ENCODE data around the gene EHMT1.
"Not testable (repeated sequence)": the region's sequence is repeated elsewhere in the genome, so short reads cannot be mapped to it uniquely, and the experiment has no call there.

EHMT1 gene

DNA sequence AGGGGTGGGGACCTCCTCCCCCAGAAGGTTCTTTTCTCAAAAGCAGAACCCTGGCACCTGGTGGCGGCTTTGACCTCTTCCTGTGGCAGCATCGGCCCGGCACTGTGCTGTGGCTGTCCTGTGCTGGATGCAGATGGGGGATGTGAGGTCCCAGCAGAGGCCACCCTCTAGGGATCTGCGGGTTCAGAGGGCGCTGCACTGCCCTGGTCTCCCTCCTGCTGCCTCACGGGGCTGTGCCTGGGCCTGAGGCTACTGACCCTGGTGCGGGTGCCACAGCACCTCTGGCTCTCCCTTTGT lies 182.2 kb downstream of the EHMT1 start:
- TF ChIP-seq, protein P1, sequence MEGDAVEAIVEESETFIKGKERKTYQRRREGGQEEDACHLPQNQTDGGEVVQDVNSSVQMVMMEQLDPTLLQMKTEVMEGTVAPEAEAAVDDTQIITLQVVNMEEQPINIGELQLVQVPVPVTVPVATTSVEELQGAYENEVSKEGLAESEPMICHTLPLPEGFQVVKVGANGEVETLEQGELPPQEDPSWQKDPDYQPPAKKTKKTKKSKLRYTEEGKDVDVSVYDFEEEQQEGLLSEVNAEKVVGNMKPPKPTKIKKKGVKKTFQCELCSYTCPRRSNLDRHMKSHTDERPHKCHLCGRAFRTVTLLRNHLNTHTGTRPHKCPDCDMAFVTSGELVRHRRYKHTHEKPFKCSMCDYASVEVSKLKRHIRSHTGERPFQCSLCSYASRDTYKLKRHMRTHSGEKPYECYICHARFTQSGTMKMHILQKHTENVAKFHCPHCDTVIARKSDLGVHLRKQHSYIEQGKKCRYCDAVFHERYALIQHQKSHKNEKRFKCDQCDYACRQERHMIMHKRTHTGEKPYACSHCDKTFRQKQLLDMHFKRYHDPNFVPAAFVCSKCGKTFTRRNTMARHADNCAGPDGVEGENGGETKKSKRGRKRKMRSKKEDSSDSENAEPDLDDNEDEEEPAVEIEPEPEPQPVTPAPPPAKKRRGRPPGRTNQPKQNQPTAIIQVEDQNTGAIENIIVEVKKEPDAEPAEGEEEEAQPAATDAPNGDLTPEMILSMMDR (IDR thresholded peaks at IDR 0.05; ENCODE audit: low read depth, low read length, missing control alignments) = no peak
- DNase-seq (ENCODE audit: extremely low read depth, low read depth) = no peak
- no peak overlapping the region for H3K4me3 ChIP-seq (replicated peaks; ENCODE audit: low read depth, low read length)

GRCh38 chr9:137802021-137802420 lies 183.2 kb downstream of the EHMT1 start:
- TF ChIP-seq, protein P1 (IDR thresholded peaks at IDR 0.05; ENCODE audit: low read depth, low read length, missing control alignments) = no peak
- no peak for DNase-seq (ENCODE audit: extremely low read depth, low read depth)
- no peak overlapping the region for H3K4me3 ChIP-seq (replicated peaks; ENCODE audit: low read depth, low read length)

GRCh38 chr9:137802521-137803243 lies 183.9 kb downstream of the EHMT1 start:
- TF ChIP-seq, protein P1 (IDR thresholded peaks at IDR 0.05; ENCODE audit: low read depth, low read length, missing control alignments) = no peak
- H3K4me3 ChIP-seq (replicated peaks; ENCODE audit: low read depth, low read length) = no peak overlapping the region
- DNase-seq (ENCODE audit: extremely low read depth, low read depth) = no peak

- H3K4me3 ChIP-seq (replicated peaks; ENCODE audit: low read depth, low read length) = no peak overlapping the region
- no peak for DNase-seq (ENCODE audit: extremely low read depth, low read depth)
- TF ChIP-seq, protein P1 (IDR thresholded peaks at IDR 0.05; ENCODE audit: low read depth, low read length, missing control alignments) = no peak
Measured at GRCh38 chr9:137804908-137805630, 186.3 kb downstream of the EHMT1 start.

DNA sequence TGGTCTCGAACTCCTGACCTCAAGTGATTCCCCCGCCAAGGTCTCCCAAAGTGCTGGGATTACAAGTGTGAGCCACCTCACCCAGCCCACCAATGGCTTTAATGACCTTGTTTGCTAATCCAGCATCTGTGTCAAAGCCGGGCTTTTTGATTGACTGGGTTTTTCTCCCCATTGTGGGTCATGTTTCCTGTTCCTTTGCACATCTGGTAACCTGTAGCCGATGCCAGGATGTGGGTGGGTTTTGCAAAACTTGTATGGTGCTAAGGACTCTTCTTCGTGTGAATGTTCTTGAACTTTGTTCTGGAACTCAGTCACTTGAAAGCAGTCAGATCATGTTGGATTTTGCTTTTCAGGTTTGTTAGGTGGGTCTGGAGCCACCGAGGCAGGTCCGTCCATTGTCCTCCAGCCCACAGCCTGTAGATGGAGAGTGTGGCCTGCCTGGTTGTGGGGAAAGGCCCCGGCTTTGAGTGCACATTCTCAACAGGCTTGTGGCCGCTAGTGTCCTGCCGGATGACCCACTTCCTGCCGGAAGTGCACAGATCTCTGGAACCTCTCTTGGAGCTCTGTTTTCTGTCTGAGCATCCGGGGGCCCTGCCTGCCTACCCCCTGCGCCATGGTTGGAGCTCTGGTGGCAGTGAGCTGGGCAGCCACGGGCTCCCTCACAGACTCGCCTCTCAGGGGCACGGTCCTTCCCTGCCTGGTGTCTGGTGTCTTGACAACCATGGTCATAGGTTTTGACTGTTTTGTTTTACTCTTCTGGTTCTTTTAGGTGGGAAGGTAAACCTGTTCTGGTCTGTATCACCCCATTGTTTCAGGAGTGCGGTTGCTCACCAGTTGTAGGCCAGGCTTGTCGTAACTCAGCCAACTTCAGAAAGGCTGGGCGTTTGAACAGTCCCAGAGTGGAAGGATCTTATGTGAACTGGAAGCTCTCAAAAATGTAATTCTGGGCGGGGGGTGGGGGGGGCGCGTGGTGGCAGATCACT lies 189.2 kb downstream of the EHMT1 start:
- H3K4me3 ChIP-seq (replicated peaks; ENCODE audit: low read depth, low read length) = no peak overlapping the region
- TF ChIP-seq, protein P1 (IDR thresholded peaks at IDR 0.05; ENCODE audit: low read depth, low read length, missing control alignments) = no peak
- no peak for DNase-seq (ENCODE audit: extremely low read depth, low read depth)

GRCh38 chr9:137809040-137809576 lies 190.3 kb downstream of the EHMT1 start:
- TF ChIP-seq, protein P1 (IDR thresholded peaks at IDR 0.05; ENCODE audit: low read depth, low read length, missing control alignments) = no peak
- H3K4me3 ChIP-seq (replicated peaks; ENCODE audit: low read depth, low read length) = no peak overlapping the region
- no peak for DNase-seq (ENCODE audit: extremely low read depth, low read depth)

DNA sequence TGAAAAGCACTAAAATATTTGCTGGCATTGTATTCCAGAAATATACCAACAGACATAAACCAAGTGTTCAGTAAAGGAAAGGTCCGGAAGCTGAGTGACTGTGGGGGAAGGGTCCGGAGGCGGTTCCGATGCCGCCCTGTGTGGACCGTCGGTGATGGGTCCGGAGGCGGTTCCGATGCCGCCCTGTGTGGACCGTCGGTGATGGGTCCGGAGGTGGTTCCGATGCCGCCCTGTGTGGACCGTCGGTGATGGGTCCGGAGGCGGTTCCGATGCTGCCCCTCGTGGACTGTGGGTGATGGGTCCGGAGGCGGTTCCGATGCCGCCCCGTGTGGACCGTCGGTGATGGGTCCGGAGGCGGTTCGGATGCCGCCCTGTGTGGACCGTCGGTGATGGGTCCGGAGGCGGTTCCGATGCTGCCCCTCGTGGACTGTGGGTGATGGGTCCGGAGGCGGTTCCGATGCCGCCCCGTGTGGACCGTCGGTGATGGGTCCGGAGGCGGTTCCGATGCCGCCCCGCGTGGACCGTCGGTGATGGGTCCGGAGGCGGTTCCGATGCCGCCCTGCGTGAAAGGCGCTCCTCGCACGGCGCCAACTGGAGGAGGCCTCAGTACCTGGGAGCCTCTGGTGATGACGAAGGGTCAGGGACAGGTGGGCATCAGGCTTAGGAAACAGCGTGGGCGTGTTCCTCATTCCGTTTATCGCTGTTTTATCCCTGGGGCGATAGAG lies 191.1 kb downstream of the EHMT1 start:
- not testable (repeated sequence) for H3K4me3 ChIP-seq (replicated peaks; ENCODE audit: low read depth, low read length); DNase-seq (ENCODE audit: extremely low read depth, low read depth)

Data from HFF-Myc (cell line).